Fibroblast of lung (primary cell): Measurements from ENCODE around the gene ARL15. TPM values are rescaled to one million over a fixed set of nuclear protein-coding genes. Genes with fewer than 3 reads are reported as not detected.

Experiments used
- DNase-seq, 2 donors: peaks; one replicate each; pipeline versions ENCODE4 v3.0.0 to v3.0.0-alpha.2; 2010; ENCODE audit warnings: low read depth in 2 of 2
- H2AFZ ChIP-seq: 2 replicates; pipeline ENCODE4 v1.5.1; 2012; ENCODE audit warnings: low read length, control low read depth, inconsistent platforms
- H3K27ac ChIP-seq: 2 replicates; pipeline ENCODE4 v1.5.1; 2011; ENCODE audit warnings: low read length, control low read depth; ENCODE audit not compliant: insufficient read depth
- H3K27me3 ChIP-seq: 2 replicates; pipeline ENCODE4 v1.5.1; 2011; ENCODE audit warnings: mild to moderate bottlenecking, low read length; ENCODE audit not compliant: control insufficient read depth, insufficient read depth
- H3K36me3 ChIP-seq: 2 replicates; pipeline ENCODE4 v1.5.1; 2011; ENCODE audit warnings: low read length; ENCODE audit not compliant: control insufficient read depth, insufficient read depth
- H3K4me1 ChIP-seq: 2 replicates; pipeline ENCODE4 v1.5.1; 2011; ENCODE audit warnings: low read length; ENCODE audit not compliant: control insufficient read depth, insufficient read depth; ENCODE audit errors: extremely low read depth
- H3K4me2 ChIP-seq: 2 replicates; pipeline ENCODE4 v1.5.1; 2011; ENCODE audit warnings: low read length, control low read depth; ENCODE audit not compliant: insufficient read depth; ENCODE audit errors: extremely low read depth
- H3K4me3 ChIP-seq, 4 experiments: fragments of 200-600 bp in 1 of 4; sonication (generic) in 1 of 4; replicated peaks in 1 of 4; 2 replicates each; pipeline ENCODE4 v1.5.1; 2011 to 2016; ENCODE audit warnings: low read length in 4 of 4, low read depth in 3 of 4, mild to moderate bottlenecking in 3 of 4, control low read depth in 2 of 4, inconsistent platforms in 1 of 4, mixed read lengths in 1 of 4; ENCODE audit not compliant: insufficient read depth in 1 of 4; ENCODE audit errors: control extremely low read depth in 1 of 4
- H3K79me2 ChIP-seq: 2 replicates; pipeline ENCODE4 v1.5.1; 2012; ENCODE audit warnings: mild to moderate bottlenecking, low read length, inconsistent platforms; ENCODE audit not compliant: control insufficient read depth, insufficient read depth
- H3K9ac ChIP-seq: 2 replicates; pipeline ENCODE4 v1.5.1; 2011; ENCODE audit warnings: mild to moderate bottlenecking, low read length, control low read depth; ENCODE audit not compliant: insufficient read depth
- H3K9me3 ChIP-seq: 2 replicates; pipeline ENCODE4 v1.5.1; 2012; ENCODE audit warnings: low read depth, low read length; ENCODE audit not compliant: control insufficient read depth, insufficient read depth
- H4K20me1 ChIP-seq: 2 replicates; pipeline ENCODE4 v1.5.1; 2011; ENCODE audit warnings: low read length; ENCODE audit not compliant: control insufficient read depth, insufficient read depth; ENCODE audit errors: extremely low read depth
- EZH2 ChIP-seq: IDR thresholded peaks from 2 replicates; pipeline ENCODE4 v1.5.1; 2012; ENCODE audit warnings: low read length, control low read depth, mild to moderate bottlenecking; ENCODE audit errors: missing control alignments
- polyA plus RNA-seq, 2 donors: library from polyadenylated mRNA; depleted of rRNA in 1 of 2; stranded (reverse) in 1 of 2; unstranded in 1 of 2; fragments of >200 nt; gene quantifications; 2 replicates each; pipeline ENCODE4 v1.2.1, GENCODE V29; 2011 to 2012; ENCODE audit warnings: missing spikeins in 1 of 2
- total RNA-seq: library from RNA; depleted of rRNA; stranded (reverse); fragments of >200 nt; gene quantifications from 2 replicates; pipeline ENCODE4 v1.2.1, GENCODE V29; 2014
- TF ChIP-seq, protein P1 (sequence below), 2 donors: IDR thresholded peaks in 1 of 2; conservative IDR thresholded peaks in 1 of 2; 1 replicate in 1 of 2; 2 replicates in 1 of 2; pipeline ENCODE4 v1.5.1; 2011 to 2012; ENCODE audit warnings: low read length in 2 of 2, control low read depth in 1 of 2, inconsistent platforms in 1 of 2, low read depth in 1 of 2, mild to moderate bottlenecking in 1 of 2

The ARL15 gene
- total and polyA plus RNA-seq, 2 donors (not counting 1 experiment from before 2014, with no cell fraction given) = 20.6 to 28.7 TPM

DNA sequence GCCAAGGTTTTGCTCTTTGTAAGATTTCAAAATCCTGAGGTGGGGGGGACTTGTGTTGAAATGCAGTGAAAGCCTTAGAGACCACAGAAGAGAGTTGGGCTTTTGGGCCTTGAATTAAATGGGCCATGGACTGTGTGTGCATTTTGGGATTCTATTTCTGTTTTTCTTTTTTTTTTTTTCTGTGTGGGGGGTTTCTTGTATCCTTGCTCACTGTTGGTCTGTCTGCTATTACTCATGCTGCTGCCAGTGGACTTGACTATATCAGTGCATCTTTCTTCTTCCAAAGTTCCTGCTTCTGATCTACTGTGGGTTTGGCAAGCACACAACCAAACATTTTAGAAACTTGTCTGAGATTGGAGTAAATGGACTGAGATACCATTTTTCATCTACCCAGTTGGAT is 344.9 kb downstream of the ARL15 start:
- no peaks in the 10 kb centered on the region for H3K27me3 ChIP-seq
- peak in 1 of 2 donors; percentile 76 for DNase-seq
- H3K4me1 ChIP-seq = no peaks in the 10 kb centered on the region
- TF ChIP-seq, protein P1, sequence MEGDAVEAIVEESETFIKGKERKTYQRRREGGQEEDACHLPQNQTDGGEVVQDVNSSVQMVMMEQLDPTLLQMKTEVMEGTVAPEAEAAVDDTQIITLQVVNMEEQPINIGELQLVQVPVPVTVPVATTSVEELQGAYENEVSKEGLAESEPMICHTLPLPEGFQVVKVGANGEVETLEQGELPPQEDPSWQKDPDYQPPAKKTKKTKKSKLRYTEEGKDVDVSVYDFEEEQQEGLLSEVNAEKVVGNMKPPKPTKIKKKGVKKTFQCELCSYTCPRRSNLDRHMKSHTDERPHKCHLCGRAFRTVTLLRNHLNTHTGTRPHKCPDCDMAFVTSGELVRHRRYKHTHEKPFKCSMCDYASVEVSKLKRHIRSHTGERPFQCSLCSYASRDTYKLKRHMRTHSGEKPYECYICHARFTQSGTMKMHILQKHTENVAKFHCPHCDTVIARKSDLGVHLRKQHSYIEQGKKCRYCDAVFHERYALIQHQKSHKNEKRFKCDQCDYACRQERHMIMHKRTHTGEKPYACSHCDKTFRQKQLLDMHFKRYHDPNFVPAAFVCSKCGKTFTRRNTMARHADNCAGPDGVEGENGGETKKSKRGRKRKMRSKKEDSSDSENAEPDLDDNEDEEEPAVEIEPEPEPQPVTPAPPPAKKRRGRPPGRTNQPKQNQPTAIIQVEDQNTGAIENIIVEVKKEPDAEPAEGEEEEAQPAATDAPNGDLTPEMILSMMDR (conservative IDR thresholded peaks at IDR 0.05 in 1 of 2, IDR thresholded peaks at IDR 0.05 in 1 of 2; ENCODE audit: low read depth in 1 of 2, low read length in 2 of 2) = no peak
- no peak overlapping the region for H3K9ac ChIP-seq
- no peaks in the 10 kb centered on the region for H3K9me3 ChIP-seq
- H3K4me3 ChIP-seq = no peak overlapping the region
- H3K27ac ChIP-seq = no peak overlapping the region
- no peaks in the 10 kb centered on the region for H3K79me2 ChIP-seq
- H3K36me3 ChIP-seq = no peaks in the 10 kb centered on the region
- no peak overlapping the region for H3K4me2 ChIP-seq
- H4K20me1 ChIP-seq = no peaks in the 10 kb centered on the region
- H2AFZ ChIP-seq = no peak overlapping the region

DNA sequence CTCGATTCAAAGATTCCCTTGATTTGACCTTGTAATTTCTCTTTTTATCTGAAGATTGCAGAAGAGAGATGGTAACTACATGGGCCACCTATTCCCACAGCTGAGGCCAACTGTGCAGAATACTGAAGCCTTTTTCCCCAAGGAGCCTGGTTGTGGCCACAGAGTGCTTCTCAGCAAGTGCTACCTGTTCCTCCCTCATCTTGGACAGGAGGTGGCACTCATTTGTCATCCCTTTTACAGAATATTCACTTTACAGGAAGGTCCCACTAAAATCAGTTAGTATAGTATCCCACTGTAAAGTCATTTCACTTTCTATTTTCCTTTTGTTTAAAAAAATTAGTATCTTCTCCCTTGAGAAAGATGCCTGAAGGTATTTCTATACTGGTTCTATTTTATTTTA is 346.4 kb downstream of the ARL15 start:
- no peak for DNase-seq
- TF ChIP-seq, protein P1 (conservative IDR thresholded peaks at IDR 0.05 in 1 of 2, IDR thresholded peaks at IDR 0.05 in 1 of 2; ENCODE audit: low read depth in 1 of 2, low read length in 2 of 2) = no peak
- no peak for TF ChIP-seq EZH2
- Histone ChIP-seq H3K36me3 (no peaks in the 10 kb centered on the region), H3K9ac (no peak overlapping the region), H3K27me3 (no peaks in the 10 kb centered on the region), H2AFZ (no peak overlapping the region), H3K27ac (no peak overlapping the region), H3K79me2 (no peaks in the 10 kb centered on the region), H4K20me1 (no peaks in the 10 kb centered on the region), H3K9me3 (no peaks in the 10 kb centered on the region), H3K4me2 (no peak overlapping the region), H3K4me1 (no peaks in the 10 kb centered on the region), H3K4me3 (no peak overlapping the region)

DNA sequence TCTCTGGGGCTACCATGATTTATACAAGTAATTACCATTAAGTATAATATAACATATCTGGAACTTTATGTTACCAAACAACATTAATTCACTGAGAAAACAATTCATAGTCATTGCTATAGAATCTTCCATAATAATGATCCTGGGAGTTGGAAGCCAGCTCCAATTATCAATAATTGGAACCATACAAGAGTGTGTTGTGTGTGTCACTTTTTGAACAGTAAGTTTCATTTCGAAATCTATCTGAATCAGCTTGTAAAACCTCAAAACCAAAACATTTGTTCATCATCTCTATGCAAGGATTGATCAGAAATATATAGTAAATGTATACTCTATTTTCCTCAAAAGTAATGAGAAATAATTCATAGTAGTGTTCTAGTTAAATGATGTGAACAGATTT is 348.1 kb downstream of the ARL15 start:
- no peaks in the 10 kb centered on the region for H3K4me1 ChIP-seq
- H3K9ac ChIP-seq = no peak overlapping the region
- DNase-seq = no peak
- H3K27me3 ChIP-seq = no peaks in the 10 kb centered on the region
- H3K4me2 ChIP-seq = no peak overlapping the region
- no peak overlapping the region for H3K4me3 ChIP-seq
- no peak overlapping the region for H3K27ac ChIP-seq
- H3K9me3 ChIP-seq = no peaks in the 10 kb centered on the region
- no peaks in the 10 kb centered on the region for H4K20me1 ChIP-seq
- TF ChIP-seq, protein P1 (conservative IDR thresholded peaks at IDR 0.05 in 1 of 2, IDR thresholded peaks at IDR 0.05 in 1 of 2; ENCODE audit: low read depth in 1 of 2, low read length in 2 of 2) = no peak
- no peaks in the 10 kb centered on the region for H3K36me3 ChIP-seq
- no peak overlapping the region for H2AFZ ChIP-seq
- H3K79me2 ChIP-seq = no peaks in the 10 kb centered on the region
